ENCODE data around the gene WDR3.

The WDR3 gene

GRCh38 chr1:117932576-117932975, 3.0 kb downstream of the WDR3 start:
- no peak for TF ChIP-seq CTCF (IDR thresholded peaks at IDR 0.05; ENCODE audit: control insufficient read depth, insufficient read depth, low read depth, low read length, missing control alignments)
- no peak for DNase-seq (ENCODE audit: low read depth)

GRCh38 chr1:117933769-117934168, 4.2 kb downstream of the WDR3 start:
- no peak for DNase-seq (ENCODE audit: low read depth)
- no peak for TF ChIP-seq CTCF (IDR thresholded peaks at IDR 0.05; ENCODE audit: control insufficient read depth, insufficient read depth, low read depth, low read length, missing control alignments)

More at GRCh38 chr1:117932576-117932975, 3.0 kb downstream of the WDR3 start:
- H3K4me3 ChIP-seq (ENCODE audit: control insufficient read depth, low read depth, low read length), result no peak overlapping the region

GRCh38 chr1:117942293-117942692, 12.8 kb downstream of the WDR3 start:
- no peak for TF ChIP-seq CTCF (IDR thresholded peaks at IDR 0.05; ENCODE audit: control insufficient read depth, insufficient read depth, low read depth, low read length, missing control alignments)
- no peak overlapping the region for H3K4me3 ChIP-seq (ENCODE audit: control insufficient read depth, low read depth, low read length)

More at GRCh38 chr1:117933769-117934168, 4.2 kb downstream of the WDR3 start:
- H3K4me3 ChIP-seq (ENCODE audit: control insufficient read depth, low read depth, low read length), result no peak overlapping the region

GRCh38 chr1:117952386-117952785, 22.8 kb downstream of the WDR3 start:
- no peak for TF ChIP-seq CTCF (IDR thresholded peaks at IDR 0.05; ENCODE audit: control insufficient read depth, insufficient read depth, low read depth, low read length, missing control alignments)
- H3K4me3 ChIP-seq (ENCODE audit: control insufficient read depth, low read depth, low read length), result no peak overlapping the region
- DNase-seq (ENCODE audit: low read depth), result no peak

More at GRCh38 chr1:117942293-117942692, 12.8 kb downstream of the WDR3 start:
- DNase-seq (ENCODE audit: low read depth), result no peak

GRCh38 chr1:117959364-117959763, 29.8 kb downstream of the WDR3 start:
- TF ChIP-seq CTCF (IDR thresholded peaks at IDR 0.05; ENCODE audit: control insufficient read depth, insufficient read depth, low read depth, low read length, missing control alignments), result no peak
- H3K4me3 ChIP-seq (ENCODE audit: control insufficient read depth, low read depth, low read length), result no peak overlapping the region
- no peak for DNase-seq (ENCODE audit: low read depth)

- TF ChIP-seq CTCF (IDR thresholded peaks at IDR 0.05; ENCODE audit: control insufficient read depth, insufficient read depth, low read depth, low read length, missing control alignments), result no peak
- peak; percentile 7 for DNase-seq (ENCODE audit: low read depth)
- H3K4me3 ChIP-seq (ENCODE audit: control insufficient read depth, low read depth, low read length), result no peak overlapping the region
Observed at GRCh38 chr1:117964290-117965038, 34.9 kb downstream of the WDR3 start.
